Muscle of back (tissue), 11 donors: ENCODE results near the gene CASD1. TPM values are rescaled to one million over a fixed set of nuclear protein-coding genes. Genes with fewer than 3 reads are reported as not detected.

Experiments
- DNase-seq, 3 donors: peaks; one replicate each; pipeline versions ENCODE4 v3.0.0 to v3.0.0-alpha.2; 2013
- polyA plus RNA-seq, 10 donors: library from polyadenylated mRNA; unstranded; fragments of 120-200 nt; gene quantifications; one replicate each; pipeline ENCODE4 v1.2.1, GENCODE V29; 2013; ENCODE audit not compliant: insufficient read length in 10 of 10

The CASD1 gene
- polyA plus RNA-seq, 10 donors: 44.3 to 78.0 (median 63.7) TPM

DNA sequence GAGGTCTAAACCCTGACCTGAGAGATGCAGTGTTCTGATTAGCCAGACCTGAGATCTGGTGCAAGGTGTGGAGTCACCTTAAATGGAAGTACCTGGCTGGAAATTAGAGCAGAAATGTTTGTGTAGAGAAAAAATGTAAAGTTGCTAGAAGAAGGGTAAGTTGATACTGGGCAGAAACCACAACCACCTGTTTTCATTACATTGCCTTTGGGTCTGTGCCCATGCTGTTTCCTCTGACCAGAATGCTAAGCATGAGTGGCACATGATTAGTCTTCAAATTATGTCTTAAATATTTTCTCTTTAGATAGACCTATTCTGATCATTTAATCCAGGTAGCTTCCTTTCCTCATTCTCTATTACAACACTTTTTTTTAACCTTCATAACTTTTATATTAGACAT lies 69.0 kb downstream of the CASD1 start:
- peak in 1 of 3 donors; percentile 16 for DNase-seq

- no peak for DNase-seq
These were observed 69.9 kb downstream of the CASD1 start for GRCh38 chr7:94579470-94579869.

DNA sequence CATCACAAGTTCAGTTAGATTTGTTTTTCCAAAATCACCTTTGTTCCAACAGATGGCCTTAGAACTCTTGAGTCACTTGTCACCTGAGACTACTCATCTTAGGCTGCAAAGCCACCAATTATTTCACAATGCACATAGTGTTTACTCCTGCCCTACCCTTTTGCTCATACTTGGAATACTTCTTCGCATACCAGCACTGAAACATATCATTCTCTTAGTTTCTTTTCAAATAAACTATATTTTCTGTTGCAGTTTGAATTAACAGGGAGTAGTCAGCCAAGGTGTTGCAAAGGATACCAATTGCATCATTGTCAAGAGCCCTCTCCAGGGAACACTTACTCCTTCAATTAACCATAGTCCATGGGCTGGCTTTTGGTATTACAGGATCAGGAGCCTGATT lies 71.0 kb downstream of the CASD1 start:
- no peak for DNase-seq

DNA sequence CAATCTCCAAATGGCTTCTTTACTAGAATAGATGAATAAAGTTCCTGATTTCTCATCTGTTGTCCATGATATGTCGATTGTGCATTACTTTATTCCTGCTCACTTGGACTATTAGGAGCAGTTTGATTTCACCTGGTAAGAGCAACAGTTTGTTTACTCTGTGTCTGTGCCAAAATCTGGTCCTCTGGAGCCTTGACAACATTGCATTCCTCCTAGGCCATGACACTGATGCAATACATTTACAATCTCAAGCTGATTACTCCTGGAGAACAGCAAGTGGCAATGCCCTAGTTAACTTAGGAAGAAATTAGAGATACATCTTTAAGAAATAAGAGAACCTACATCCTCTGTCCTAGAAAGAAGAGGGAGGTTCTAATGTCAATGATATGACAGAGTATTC lies 74.5 kb downstream of the CASD1 start:
- no peak for DNase-seq

- no peak for DNase-seq
These were observed 78.5 kb downstream of the CASD1 start for GRCh38 chr7:94588075-94588474.

DNA sequence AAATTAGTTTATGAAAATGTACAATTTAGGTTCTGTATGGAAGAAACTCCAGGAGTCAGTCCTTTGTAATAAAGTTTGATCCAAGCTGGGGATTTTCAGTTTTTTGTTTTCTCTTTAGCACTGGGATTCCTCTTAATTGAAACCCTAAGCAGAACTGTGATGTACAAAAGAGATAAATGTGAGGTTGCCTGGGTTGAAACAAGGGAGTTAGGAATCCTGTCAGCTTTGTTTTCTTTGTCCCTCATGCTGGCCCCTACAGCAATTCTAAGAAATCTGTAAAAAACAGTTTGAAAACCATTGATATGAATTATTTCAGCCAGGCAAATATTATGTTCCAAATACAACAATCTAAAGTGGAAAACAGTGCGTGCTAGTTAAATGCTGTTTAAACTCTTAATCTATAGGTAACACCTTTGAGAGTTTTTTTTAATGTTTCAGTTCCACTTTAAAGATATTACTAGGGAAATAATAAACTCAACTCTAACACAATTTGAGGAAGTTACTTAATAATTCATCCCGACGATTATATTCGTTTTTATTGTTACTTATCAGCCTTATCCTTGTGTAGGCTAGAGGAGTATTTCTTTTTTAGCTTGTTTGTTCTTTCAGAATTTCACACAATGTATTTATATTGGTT lies 81.0 kb downstream of the CASD1 start:
- no peak for DNase-seq

DNA sequence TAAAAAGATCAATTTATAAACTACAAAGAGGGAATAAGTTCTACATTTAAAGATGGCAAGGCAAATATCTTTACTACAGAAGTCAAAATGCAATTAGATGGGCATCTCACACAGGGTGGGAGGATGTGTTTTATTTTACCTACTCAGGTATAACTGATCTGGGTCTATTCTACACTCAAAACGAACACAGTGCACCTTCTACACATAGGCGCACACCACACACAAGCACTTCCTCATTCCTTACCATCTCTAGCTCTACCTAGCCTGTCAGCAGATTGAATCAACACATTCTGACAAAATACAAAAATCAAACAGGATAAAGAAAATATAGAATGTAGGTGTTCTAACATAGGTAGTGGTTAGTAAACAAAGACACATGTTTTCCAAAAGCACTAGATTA lies 81.6 kb downstream of the CASD1 start:
- no peak for DNase-seq

- no peak for DNase-seq
These were observed 85.3 kb downstream of the CASD1 start for GRCh38 chr7:94594882-94595281.

- DNase-seq: no peak
These were observed 86.1 kb downstream of the CASD1 start for GRCh38 chr7:94595717-94596116.

DNA sequence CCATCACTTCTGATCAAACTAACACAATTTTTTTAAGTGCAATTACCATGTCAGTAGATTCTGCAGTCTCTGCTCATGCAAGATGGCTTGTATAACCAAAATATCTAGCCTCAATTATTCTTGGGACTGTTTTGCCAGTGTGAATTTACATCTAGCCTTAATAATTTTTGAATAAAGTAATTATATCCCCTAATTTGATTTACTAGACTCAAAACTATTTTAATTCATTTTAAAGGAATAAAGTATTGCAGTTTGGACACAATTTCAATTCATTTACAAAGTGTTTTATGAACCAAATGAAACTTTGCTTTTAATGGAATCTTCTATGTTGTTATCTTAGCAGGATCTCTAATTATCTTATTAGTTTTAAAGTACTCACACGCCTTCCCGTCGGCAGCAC lies 90.7 kb downstream of the CASD1 start:
- no peak for DNase-seq

DNA sequence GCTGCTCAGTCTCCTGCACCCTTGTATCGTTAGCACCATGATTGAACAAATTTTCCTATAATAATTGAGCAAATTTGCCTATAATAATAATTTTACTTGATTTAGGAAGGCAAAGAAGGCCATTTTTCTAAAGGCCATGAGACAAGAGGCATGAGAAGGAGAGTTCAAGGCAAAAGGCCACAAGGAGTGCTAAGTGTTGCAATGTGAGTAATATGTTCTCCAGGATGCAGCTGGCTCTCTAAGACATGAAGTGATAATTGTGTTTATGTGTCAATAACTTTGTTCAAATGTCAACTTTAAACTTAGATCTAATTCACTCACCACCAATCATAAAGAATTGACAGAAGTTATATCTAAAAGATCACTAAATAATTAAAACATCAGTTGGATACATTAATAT lies 92.6 kb downstream of the CASD1 start:
- no peak for DNase-seq

- DNase-seq: no peak
These were observed 95.4 kb downstream of the CASD1 start for GRCh38 chr7:94605031-94605430.

Other genes with a start within 250 kb of the CASD1 start
- gene COL1A2, start 114.9 kb upstream of the CASD1 start, polyA plus RNA-seq: 1,000 to 10,000 TPM; 4,065 to 6,689 (median 5,254) TPM
- gene SGCE, start 146.3 kb downstream of the CASD1 start, polyA plus RNA-seq: 100 to 1,000 TPM; 125 to 174 (median 149) TPM